Activated naive CD8-positive, alpha-beta T cell treated with anti-CD3 and anti-CD28 coated beads, Interleukin-2, amount 10 ng/mL, durations not matched to agents 7 days and 5 days (primary cell): ENCODE measurements around the gene MYB. TPM values are rescaled to one million over a fixed set of nuclear protein-coding genes. Genes with fewer than 3 reads are reported as not detected.
A peak's percentile ranks its signal among the peaks of the same experiment; 100 is the strongest.

Experiments
- ATAC-seq: fragments of 150-1000 bp; cut with Tn5 transposase; one replicate; pipeline ENCODE4 v1.10.0; 2021; ENCODE audit warnings: low read depth, moderate library complexity
- POLR2A ChIA-PET: fragments of 350-600 bp; sonication (Branson Sonifier 250); formaldehyde crosslinking; loops from one replicate; lab custom pipeline; 2021; ENCODE audit warnings: antibody characterized with exemption; lab: Charles Lee
- DNase-seq: peaks from one replicate; pipeline ENCODE4 v3.0.0; 2021
- H3K27ac Mint-ChIP-seq: one replicate; pipeline ENCODE4 v1.8.0; 2022; ENCODE audit warnings: mild to moderate bottlenecking, mixed read lengths
- H3K27me3 Mint-ChIP-seq: one replicate; pipeline ENCODE4 v1.8.0; 2022; ENCODE audit warnings: mild to moderate bottlenecking, moderate library complexity, mixed read lengths
- H3K36me3 Mint-ChIP-seq: one replicate; pipeline ENCODE4 v1.8.0; 2021; ENCODE audit warnings: mild to moderate bottlenecking, mixed read lengths
- H3K4me1 Mint-ChIP-seq: one replicate; pipeline ENCODE4 v1.8.0; 2021; ENCODE audit warnings: mixed read lengths
- H3K4me3 Mint-ChIP-seq: one replicate; pipeline ENCODE4 v1.8.0; 2022; ENCODE audit warnings: mild to moderate bottlenecking, moderate library complexity, mixed read lengths
- H3K9me3 Mint-ChIP-seq: one replicate; pipeline ENCODE4 v1.8.0; 2021; ENCODE audit warnings: mixed read lengths
- total RNA-seq, 2 experiments: library from RNA; stranded (reverse); gene quantifications; one replicate each; pipeline ENCODE4 v1.2.3, GENCODE V29; 2021

The MYB gene
- total RNA-seq, 2 experiments from 2014 or later, result 8.4 to 8.8 TPM

- H3K27me3 Mint-ChIP-seq, result no peaks in the 10 kb centered on the region
- peaks cover 36% of the 10 kb centered on the region for H3K36me3 Mint-ChIP-seq
- H3K4me1 Mint-ChIP-seq, result no peaks in the 10 kb centered on the region
- no peak overlapping the region for H3K27ac Mint-ChIP-seq
- ATAC-seq (no peak), DNase-seq (no peak)
- no peaks in the 10 kb centered on the region for H3K9me3 Mint-ChIP-seq
- POLR2A ChIA-PET, result interaction anchor here (0.8 to 1.3 kb wide), 2 partner anchors 13 to 14 kb away, joined by 3 to 4 read pairs; no protein-coding TSS in a partner anchor
- H3K4me3 Mint-ChIP-seq, result no peak overlapping the region
These were observed 21.7 kb downstream of the MYB start for GRCh38 chr6:135202836-135203235.

GRCh38 chr6:135204951-135205350 is 23.8 kb downstream of the MYB start:
- H3K27me3 Mint-ChIP-seq, result no peaks in the 10 kb centered on the region
- POLR2A ChIA-PET, result interaction anchor here (0.6 kb wide), 1 partner anchor 678 kb away, joined by 3 read pairs; no protein-coding TSS in a partner anchor
- H3K4me3 Mint-ChIP-seq, result no peak overlapping the region
- H3K27ac Mint-ChIP-seq, result no peak overlapping the region
- H3K4me1 Mint-ChIP-seq, result peaks cover 10% of the 10 kb centered on the region
- ATAC-seq (no peak), DNase-seq (no peak)
- no peaks in the 10 kb centered on the region for H3K9me3 Mint-ChIP-seq
- H3K36me3 Mint-ChIP-seq, result peaks cover 43% of the 10 kb centered on the region

GRCh38 chr6:135209803-135210202 is 28.7 kb downstream of the MYB start:
- DNase-seq, result no peak
- ATAC-seq, result peak; percentile 17
- H3K4me1 Mint-ChIP-seq, result peaks cover 32% of the 10 kb centered on the region
- POLR2A ChIA-PET, result interaction anchor here (0.8 to 1.1 kb wide), 2 partner anchors 29 to 1080 kb away, joined by 3 read pairs; partner anchors contain the start of gene MYB
- peaks cover 32% of the 10 kb centered on the region for H3K36me3 Mint-ChIP-seq
- peak overlapping the region; percentile 84 for H3K27ac Mint-ChIP-seq
- H3K4me3 Mint-ChIP-seq, result peak overlapping the region; percentile 77
- H3K9me3 Mint-ChIP-seq, result no peaks in the 10 kb centered on the region
- no peaks in the 10 kb centered on the region for H3K27me3 Mint-ChIP-seq

- H3K4me1 Mint-ChIP-seq, result peaks cover 32% of the 10 kb centered on the region
- peak overlapping the region; percentile 77 for H3K4me3 Mint-ChIP-seq
- ATAC-seq, result no peak
- peaks cover 26% of the 10 kb centered on the region for H3K36me3 Mint-ChIP-seq
- DNase-seq, result no peak
- no peaks in the 10 kb centered on the region for H3K27me3 Mint-ChIP-seq
- POLR2A ChIA-PET, result no interaction called here
- no peaks in the 10 kb centered on the region for H3K9me3 Mint-ChIP-seq
- peak overlapping the region; percentile 84 for H3K27ac Mint-ChIP-seq
These were observed 29.7 kb downstream of the MYB start for GRCh38 chr6:135210632-135211305.

GRCh38 chr6:135211306-135211702 is 30.2 kb downstream of the MYB start:
- ATAC-seq, result no peak
- H3K9me3 Mint-ChIP-seq, result no peaks in the 10 kb centered on the region

GRCh38 chr6:135212020-135212806 is 31.1 kb downstream of the MYB start:
- H3K27me3 Mint-ChIP-seq, result no peaks in the 10 kb centered on the region
- POLR2A ChIA-PET, result no interaction called here
- no peaks in the 10 kb centered on the region for H3K9me3 Mint-ChIP-seq
- H3K27ac Mint-ChIP-seq, result peak overlapping the region; percentile 80
- peaks cover 28% of the 10 kb centered on the region for H3K36me3 Mint-ChIP-seq
- ATAC-seq, result peak; percentile 69
- H3K4me1 Mint-ChIP-seq, result peaks cover 32% of the 10 kb centered on the region
- DNase-seq, result no peak
- peak overlapping the region; percentile 58 for H3K4me3 Mint-ChIP-seq

More at GRCh38 chr6:135211306-135211702, 30.2 kb downstream of the MYB start:
- peaks cover 25% of the 10 kb centered on the region for H3K36me3 Mint-ChIP-seq
- no peak overlapping the region for H3K4me3 Mint-ChIP-seq
- peaks cover 32% of the 10 kb centered on the region for H3K4me1 Mint-ChIP-seq
- H3K27ac Mint-ChIP-seq, result no peak overlapping the region
- POLR2A ChIA-PET, result no interaction called here
- DNase-seq, result no peak
- H3K27me3 Mint-ChIP-seq, result no peaks in the 10 kb centered on the region

- Mint-ChIP-seq H3K27ac (peak overlapping the region; percentile 80), H3K4me3 (peak overlapping the region; percentile 58), H3K36me3 (peaks cover 28% of the 10 kb centered on the region), H3K9me3 (no peaks in the 10 kb centered on the region), H3K4me1 (peaks cover 34% of the 10 kb centered on the region), H3K27me3 (no peaks in the 10 kb centered on the region)
- DNase-seq (no peak), ATAC-seq (peak; percentile 73)
- POLR2A ChIA-PET, result interaction anchor here (0.9 to 1.1 kb wide), 2 partner anchors 8 to 158 kb away, joined by 3 read pairs; partner anchors contain the start of gene HBS1L
These were observed 31.8 kb downstream of the MYB start for GRCh38 chr6:135212935-135213334.

- H3K27me3 Mint-ChIP-seq, result no peaks in the 10 kb centered on the region
- POLR2A ChIA-PET, result interaction anchor here (0.9 to 1.1 kb wide), 2 partner anchors 8 to 159 kb away, joined by 3 read pairs; partner anchors contain the start of gene HBS1L
These were observed 32.5 kb downstream of the MYB start for GRCh38 chr6:135213616-135214015.

GRCh38 chr6:135215160-135215559 is 34.1 kb downstream of the MYB start:
- Mint-ChIP-seq H3K9me3 (no peaks in the 10 kb centered on the region), H3K27ac (no peak overlapping the region), H3K36me3 (peaks cover 30% of the 10 kb centered on the region), H3K4me1 (peaks cover 22% of the 10 kb centered on the region), H3K27me3 (no peaks in the 10 kb centered on the region), H3K4me3 (no peak overlapping the region)
- POLR2A ChIA-PET, result no interaction called here
- DNase-seq (no peak), ATAC-seq (no peak)

More at GRCh38 chr6:135213616-135214015, 32.5 kb downstream of the MYB start:
- H3K36me3 Mint-ChIP-seq, result peaks cover 28% of the 10 kb centered on the region
- H3K4me3 Mint-ChIP-seq, result no peak overlapping the region
- H3K9me3 Mint-ChIP-seq, result no peaks in the 10 kb centered on the region
- peaks cover 34% of the 10 kb centered on the region for H3K4me1 Mint-ChIP-seq
- DNase-seq (no peak), ATAC-seq (no peak)
- H3K27ac Mint-ChIP-seq, result no peak overlapping the region

GRCh38 chr6:135215563-135215962 is 34.5 kb downstream of the MYB start:
- Mint-ChIP-seq H3K27ac (no peak overlapping the region), H3K27me3 (no peaks in the 10 kb centered on the region), H3K36me3 (peaks cover 28% of the 10 kb centered on the region), H3K9me3 (no peaks in the 10 kb centered on the region), H3K4me3 (no peak overlapping the region), H3K4me1 (peaks cover 19% of the 10 kb centered on the region)
- POLR2A ChIA-PET, result no interaction called here
- DNase-seq (no peak), ATAC-seq (no peak)

GRCh38 chr6:135217663-135218062 is 36.6 kb downstream of the MYB start:
- Mint-ChIP-seq H3K9me3 (no peaks in the 10 kb centered on the region), H3K27me3 (no peaks in the 10 kb centered on the region), H3K36me3 (peaks cover 23% of the 10 kb centered on the region), H3K27ac (no peak overlapping the region), H3K4me3 (no peak overlapping the region), H3K4me1 (peaks cover 9% of the 10 kb centered on the region)
- no peak for ATAC-seq
- no peak for DNase-seq
- POLR2A ChIA-PET, result interaction anchor here (0.7 kb wide), 1 partner anchor 12 kb away, joined by 3 read pairs; no protein-coding TSS in a partner anchor

- no peak overlapping the region for H3K4me3 Mint-ChIP-seq
- no peak overlapping the region for H3K27ac Mint-ChIP-seq
- no peaks in the 10 kb centered on the region for H3K27me3 Mint-ChIP-seq
- no peak for ATAC-seq
- peaks cover 28% of the 10 kb centered on the region for H3K36me3 Mint-ChIP-seq
- peaks cover 12% of the 10 kb centered on the region for H3K4me1 Mint-ChIP-seq
- H3K9me3 Mint-ChIP-seq, result no peaks in the 10 kb centered on the region
- POLR2A ChIA-PET, result no interaction called here
- no peak for DNase-seq
These were observed 38.2 kb downstream of the MYB start for GRCh38 chr6:135219346-135219745.

GRCh38 chr6:135221042-135221441 is 39.9 kb downstream of the MYB start:
- Mint-ChIP-seq H3K36me3 (peaks cover 28% of the 10 kb centered on the region), H3K4me1 (peaks cover 14% of the 10 kb centered on the region), H3K27ac (no peak overlapping the region), H3K9me3 (no peaks in the 10 kb centered on the region), H3K4me3 (no peak overlapping the region), H3K27me3 (no peaks in the 10 kb centered on the region)
- no peak for DNase-seq
- POLR2A ChIA-PET, result interaction anchor here (1.0 kb wide), 1 partner anchor 8 kb away, joined by 3 read pairs; no protein-coding TSS in a partner anchor
- no peak for ATAC-seq
